WI38 (cell line): ENCODE measurements around the gene GLP2R.

Experiments
- H3K4me3 ChIP-seq: 2 replicates; pipeline ENCODE4 v1.5.1; 2011; ENCODE audit warnings: low read depth, mild to moderate bottlenecking, control low read depth, low read length
- CTCF ChIP-seq: IDR thresholded peaks from 2 replicates; pipeline ENCODE4 v1.5.1; 2012; ENCODE audit warnings: low read depth, mild to moderate bottlenecking, control low read depth, low read length

The GLP2R gene

GRCh38 chr17:9911089-9911488, 85.4 kb downstream of the GLP2R start:
- H3K4me3 ChIP-seq = no peak overlapping the region
- no peak for TF ChIP-seq CTCF

GRCh38 chr17:9912121-9913099, 86.7 kb downstream of the GLP2R start:
- no peak for TF ChIP-seq CTCF

DNA sequence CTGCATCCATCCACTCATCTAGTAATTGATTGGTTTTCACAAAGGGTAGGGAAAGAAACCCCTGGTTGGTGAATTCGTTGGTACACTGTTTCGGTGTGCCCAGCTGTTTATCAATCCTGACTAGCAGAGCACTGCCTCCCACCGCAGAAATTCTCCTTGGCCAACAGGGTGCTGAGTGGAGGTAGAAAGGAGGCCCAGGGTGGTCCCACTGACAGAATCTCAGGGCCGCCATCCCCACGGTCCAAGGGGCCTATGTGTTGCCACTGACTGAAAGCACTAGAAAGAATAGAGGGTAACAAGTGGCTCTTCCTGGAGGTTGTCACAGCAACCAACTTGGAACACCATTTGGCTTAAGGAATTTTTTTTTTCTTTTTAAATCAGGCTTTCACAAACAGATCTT, 87.8 kb downstream of the GLP2R start:
- H3K4me3 ChIP-seq = no peak overlapping the region
- no peak for TF ChIP-seq CTCF

More at GRCh38 chr17:9912121-9913099, 86.7 kb downstream of the GLP2R start:
- H3K4me3 ChIP-seq = no peak overlapping the region

- no peak overlapping the region for H3K4me3 ChIP-seq
- no peak for TF ChIP-seq CTCF
These were observed 90.4 kb downstream of the GLP2R start for GRCh38 chr17:9916108-9916507.

DNA sequence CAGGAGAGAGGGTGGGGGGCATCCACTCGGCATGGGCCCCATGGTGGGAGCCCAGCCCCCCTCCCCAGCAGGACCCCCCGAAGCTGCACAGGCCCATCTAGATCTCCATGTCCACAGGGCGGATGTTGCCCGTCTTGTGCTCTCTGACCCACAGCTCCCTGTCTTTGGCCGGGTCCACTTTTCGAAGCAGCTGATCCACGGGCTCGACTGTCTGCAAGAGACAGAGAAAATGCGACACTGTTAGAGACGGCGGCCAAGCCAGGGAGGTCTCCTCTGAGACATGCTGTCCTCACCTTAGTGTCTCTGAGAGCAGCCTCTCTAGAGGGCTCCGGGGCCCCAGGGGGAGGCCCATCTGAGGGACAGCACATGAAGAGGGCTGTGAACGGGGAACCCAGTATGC, 91.4 kb downstream of the GLP2R start:
- TF ChIP-seq CTCF = no peak
- H3K4me3 ChIP-seq = no peak overlapping the region

GRCh38 chr17:9917801-9918200, 92.1 kb downstream of the GLP2R start:
- no peak for TF ChIP-seq CTCF
- no peak overlapping the region for H3K4me3 ChIP-seq

GRCh38 chr17:9918352-9918751, 92.6 kb downstream of the GLP2R start:
- H3K4me3 ChIP-seq = no peak overlapping the region
- no peak for TF ChIP-seq CTCF
